Ectodermal cell (in vitro differentiated cells): ENCODE results near the gene VWA8.

Source experiments
- H3K27ac ChIP-seq: 2 replicates; pipeline ENCODE4 v1.7.0; 2013; ENCODE audit warnings: mild to moderate bottlenecking, low read depth, low read length; ENCODE audit not compliant: insufficient read depth, poor library complexity, severe bottlenecking
- H3K27me3 ChIP-seq: 2 replicates; pipeline ENCODE4 v1.7.0; 2013; ENCODE audit warnings: mild to moderate bottlenecking, low read length; ENCODE audit not compliant: insufficient read depth, control insufficient read depth, poor library complexity, severe bottlenecking
- H3K36me3 ChIP-seq: one replicate; pipeline ENCODE4 v1.7.0; 2013; ENCODE audit warnings: low read length; ENCODE audit not compliant: control insufficient read depth, insufficient read depth
- H3K4me1 ChIP-seq: one replicate; pipeline ENCODE4 v1.7.0; 2013; ENCODE audit warnings: low read length; ENCODE audit not compliant: control insufficient read depth, insufficient read depth
- H3K4me3 ChIP-seq: 2 replicates; pipeline ENCODE4 v1.7.0; 2013; ENCODE audit warnings: low read depth, low read length, control low read depth; ENCODE audit not compliant: insufficient read depth
- H3K9me3 ChIP-seq: 2 replicates; pipeline ENCODE4 v1.7.0; 2013; ENCODE audit warnings: mild to moderate bottlenecking, low read length, moderate library complexity; ENCODE audit not compliant: control insufficient read depth
- WGBS, 2 experiments: methylation state at CpG; one replicate each; pipeline ENCODE4 v1.1.7; 2013; ENCODE audit warnings: missing lambda C conversion rate in 2 of 2; 5-methylcytosine and 5-hydroxymethylcytosine counted together

The VWA8 gene

GRCh38 chr13:41740479-41740878 is 220.4 kb downstream of the VWA8 start:
- H3K36me3 ChIP-seq, result no peaks in the 10 kb centered on the region
- no peak overlapping the region for H3K4me3 ChIP-seq
- no peak overlapping the region for H3K27ac ChIP-seq
- no peaks in the 10 kb centered on the region for H3K4me1 ChIP-seq
- no peaks in the 10 kb centered on the region for H3K27me3 ChIP-seq
- WGBS, 2 experiments, result 98 to 100% methylated on average over 4 of the region's 4 CpGs
- no peaks in the 10 kb centered on the region for H3K9me3 ChIP-seq

GRCh38 chr13:41722684-41723535 is 238.0 kb downstream of the VWA8 start:
- no peaks in the 10 kb centered on the region for H3K36me3 ChIP-seq
- H3K27ac ChIP-seq, result no peak overlapping the region
- no peaks in the 10 kb centered on the region for H3K4me1 ChIP-seq
- H3K4me3 ChIP-seq, result no peak overlapping the region
- no peaks in the 10 kb centered on the region for H3K27me3 ChIP-seq
- no peaks in the 10 kb centered on the region for H3K9me3 ChIP-seq
- 90 to 93% methylated on average over 4 of the region's 4 CpGs for WGBS, 2 experiments

- H3K27me3 ChIP-seq, result no peaks in the 10 kb centered on the region
- WGBS, 2 experiments, result 91 to 100% methylated on average over 5 of the region's 5 CpGs
- no peaks in the 10 kb centered on the region for H3K4me1 ChIP-seq
- H3K27ac ChIP-seq, result no peak overlapping the region
- H3K36me3 ChIP-seq, result no peaks in the 10 kb centered on the region
- no peaks in the 10 kb centered on the region for H3K9me3 ChIP-seq
- H3K4me3 ChIP-seq, result no peak overlapping the region
Observed at GRCh38 chr13:41720839-41721561, 239.9 kb downstream of the VWA8 start.

GRCh38 chr13:41716236-41716635 is 244.7 kb downstream of the VWA8 start:
- Histone ChIP-seq H3K27ac (no peak overlapping the region), H3K9me3 (no peaks in the 10 kb centered on the region)
- 100% methylated on average over 1 of the region's 1 CpG; no CpG with 5 or more reads in 1 of the 2 experiments for WGBS, 2 experiments

GRCh38 chr13:41713405-41713804 is 247.5 kb downstream of the VWA8 start:
- no peak overlapping the region for H3K27ac ChIP-seq
- H3K36me3 ChIP-seq, result no peaks in the 10 kb centered on the region
- H3K9me3 ChIP-seq, result no peaks in the 10 kb centered on the region
- 100% methylated on average over 1 of the region's 1 CpG; no CpG with 5 or more reads in 1 of the 2 experiments for WGBS, 2 experiments
- no peak overlapping the region for H3K4me3 ChIP-seq
- H3K27me3 ChIP-seq, result no peaks in the 10 kb centered on the region
- no peaks in the 10 kb centered on the region for H3K4me1 ChIP-seq

More at GRCh38 chr13:41716236-41716635, 244.7 kb downstream of the VWA8 start:
- H3K4me1 ChIP-seq, result no peaks in the 10 kb centered on the region
- no peaks in the 10 kb centered on the region for H3K36me3 ChIP-seq
- H3K4me3 ChIP-seq, result no peak overlapping the region
- H3K27me3 ChIP-seq, result no peaks in the 10 kb centered on the region

GRCh38 chr13:41710771-41711170 is 250.1 kb downstream of the VWA8 start:
- H3K4me1 ChIP-seq, result no peaks in the 10 kb centered on the region
- no peak overlapping the region for H3K4me3 ChIP-seq
- H3K27ac ChIP-seq, result no peak overlapping the region
- H3K27me3 ChIP-seq, result no peaks in the 10 kb centered on the region
- H3K36me3 ChIP-seq, result no peaks in the 10 kb centered on the region
- no peaks in the 10 kb centered on the region for H3K9me3 ChIP-seq
- 65 to 73% methylated on average over 2 of the region's 2 CpGs for WGBS, 2 experiments

GRCh38 chr13:41709511-41709910 is 251.4 kb downstream of the VWA8 start:
- Histone ChIP-seq H3K36me3 (no peaks in the 10 kb centered on the region), H3K4me1 (no peaks in the 10 kb centered on the region), H3K9me3 (no peaks in the 10 kb centered on the region), H3K27me3 (no peaks in the 10 kb centered on the region), H3K27ac (no peak overlapping the region), H3K4me3 (no peak overlapping the region)

- WGBS, 2 experiments, result 92 to 97% methylated on average over 4 of the region's 4 CpGs
- Histone ChIP-seq H3K27me3 (no peaks in the 10 kb centered on the region), H3K27ac (no peak overlapping the region), H3K4me1 (no peaks in the 10 kb centered on the region), H3K4me3 (no peak overlapping the region), H3K9me3 (no peaks in the 10 kb centered on the region), H3K36me3 (no peaks in the 10 kb centered on the region)
Observed at GRCh38 chr13:41708713-41709112, 252.2 kb downstream of the VWA8 start.

- H3K27me3 ChIP-seq, result no peaks in the 10 kb centered on the region
- H3K4me1 ChIP-seq, result no peaks in the 10 kb centered on the region
- no peaks in the 10 kb centered on the region for H3K36me3 ChIP-seq
- no peak overlapping the region for H3K27ac ChIP-seq
- 92 to 95% methylated on average over 1 of the region's 1 CpG for WGBS, 2 experiments
- no peak overlapping the region for H3K4me3 ChIP-seq
- no peaks in the 10 kb centered on the region for H3K9me3 ChIP-seq
Observed at GRCh38 chr13:41707194-41707821, 253.6 kb downstream of the VWA8 start.

GRCh38 chr13:41706152-41706551 is 254.8 kb downstream of the VWA8 start:
- no peaks in the 10 kb centered on the region for H3K36me3 ChIP-seq
- no peak overlapping the region for H3K4me3 ChIP-seq
- no peak overlapping the region for H3K27ac ChIP-seq
- H3K27me3 ChIP-seq, result no peaks in the 10 kb centered on the region
- WGBS, 2 experiments, result 93 to 100% methylated on average over 1 of the region's 1 CpG
- H3K9me3 ChIP-seq, result no peaks in the 10 kb centered on the region
- H3K4me1 ChIP-seq, result no peaks in the 10 kb centered on the region
